ENCODE measurements around the gene PGS1. TPM values are rescaled to one million over a fixed set of nuclear protein-coding genes. Genes with fewer than 3 reads are reported as not detected.

PGS1 gene
- total RNA-seq, 4 donors from 2014 or later = 12.9 to 75.4 (median 63.1) TPM

DNA sequence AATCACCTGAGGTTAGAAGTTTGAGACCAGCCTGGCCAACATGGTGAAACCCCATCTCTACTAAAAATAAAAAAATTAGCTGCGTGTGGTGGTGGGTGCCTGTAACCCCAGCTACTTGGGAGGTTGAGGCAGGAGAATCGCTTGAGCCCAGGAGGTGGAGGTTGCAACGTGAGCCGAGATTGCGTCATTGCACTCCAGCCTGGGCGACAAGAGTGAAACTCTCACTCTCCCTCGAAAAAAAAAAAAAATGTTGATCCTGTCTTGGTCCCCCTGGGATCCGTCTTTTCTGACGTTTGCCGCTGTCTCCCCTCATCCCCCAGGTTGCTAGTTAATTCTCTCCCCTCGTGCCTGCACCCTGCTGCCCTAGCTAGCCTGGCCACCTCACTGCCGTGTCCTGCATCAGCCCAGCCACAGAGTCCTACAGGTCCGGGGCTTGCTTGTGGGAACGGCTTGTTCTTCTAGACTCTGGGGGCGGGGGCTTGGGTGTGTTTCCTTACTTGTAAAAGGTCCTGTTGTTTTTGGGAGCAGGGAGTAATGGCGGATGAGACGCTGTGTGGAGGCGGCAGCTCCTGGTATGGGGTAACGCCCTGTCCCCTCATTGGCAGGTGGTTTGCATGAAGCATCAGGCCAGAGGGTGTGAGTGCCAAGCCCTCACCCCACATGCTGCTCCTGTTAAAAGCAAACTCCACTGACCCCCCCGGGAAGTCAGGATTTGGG is 44.6 kb downstream of the PGS1 start:
- no peak overlapping the region for H3K27ac ChIP-seq
- H3K4me1 ChIP-seq = no peaks in the 10 kb centered on the region
- H3K4me3 ChIP-seq = no peak overlapping the region
- no peak for DNase-seq
- no peak for TF ChIP-seq POLR2A (IDR thresholded peaks at IDR 0.05)
- no peak for TF ChIP-seq CTCF (IDR thresholded peaks at IDR 0.05)
- no peaks in the 10 kb centered on the region for H3K27me3 ChIP-seq
- H3K9me3 ChIP-seq = no peaks in the 10 kb centered on the region
- H3K36me3 ChIP-seq = no peaks in the 10 kb centered on the region
- intact Hi-C loops (cut with DNase I; ENCODE audit: low total_unique reads) = loop anchor here (5.0 to 10.0 kb wide), 3 partner anchors 61 to 168 kb away; partner anchors contain the start of gene SOCS3

- H3K36me3 ChIP-seq = no peaks in the 10 kb centered on the region
Observed at GRCh38 chr17:78423961-78424675, 45.7 kb downstream of the PGS1 start.

GRCh38 chr17:78425429-78425828 is 47.0 kb downstream of the PGS1 start:
- no peak for DNase-seq
- Histone ChIP-seq H3K4me1 (no peaks in the 10 kb centered on the region), H3K27me3 (no peaks in the 10 kb centered on the region), H3K4me3 (no peak overlapping the region), H3K36me3 (no peaks in the 10 kb centered on the region), H3K9me3 (no peaks in the 10 kb centered on the region), H3K27ac (no peak overlapping the region)
- no peak for TF ChIP-seq CTCF (IDR thresholded peaks at IDR 0.05)
- no peak for TF ChIP-seq POLR2A (IDR thresholded peaks at IDR 0.05)
- intact Hi-C loops (cut with DNase I; ENCODE audit: low total_unique reads) = loop anchor here (10.0 kb wide), 1 partner anchor 171 kb away; no protein-coding TSS in a partner anchor

More at GRCh38 chr17:78423961-78424675, 45.7 kb downstream of the PGS1 start:
- Histone ChIP-seq H3K4me3 (no peak overlapping the region), H3K9me3 (no peaks in the 10 kb centered on the region), H3K27ac (no peak overlapping the region), H3K4me1 (no peaks in the 10 kb centered on the region), H3K27me3 (no peaks in the 10 kb centered on the region)
- intact Hi-C loops (cut with DNase I; ENCODE audit: low total_unique reads) = loop anchor here (5.0 to 10.0 kb wide), 3 partner anchors 62 to 169 kb away; partner anchors contain the start of gene SOCS3
- TF ChIP-seq POLR2A (IDR thresholded peaks at IDR 0.05) = no peak
- no peak for DNase-seq

DNA sequence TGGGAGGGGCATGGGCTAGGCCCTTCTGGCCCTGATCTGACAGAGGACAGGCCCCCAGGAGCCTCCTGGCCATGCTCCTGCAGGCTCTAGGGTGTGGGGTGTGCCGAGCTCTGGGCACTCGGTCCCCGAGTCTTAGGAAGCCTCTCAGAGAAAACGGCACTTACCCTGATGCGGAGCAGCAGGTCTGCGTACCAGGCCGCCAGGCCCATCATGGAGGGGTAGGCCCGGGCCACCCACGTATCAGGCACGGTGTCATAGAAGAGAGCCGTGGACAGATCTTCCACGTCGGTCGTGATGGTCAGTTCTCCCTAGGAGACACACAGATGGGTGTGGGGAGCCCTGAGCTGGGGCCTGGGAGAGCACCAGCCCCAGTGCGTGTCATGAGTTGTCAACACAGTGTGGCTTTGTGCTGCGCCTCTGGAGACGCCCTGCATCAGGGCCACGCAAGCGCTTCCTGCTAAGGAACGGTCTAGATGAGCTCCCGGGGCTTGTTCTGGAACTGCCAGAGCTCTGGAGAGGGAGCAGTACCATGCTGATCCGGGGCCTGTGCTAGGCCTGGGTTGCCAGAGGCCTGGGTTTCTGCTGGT is 47.9 kb downstream of the PGS1 start:
- TF ChIP-seq CTCF (IDR thresholded peaks at IDR 0.05) = no peak
- no peak for TF ChIP-seq POLR2A (IDR thresholded peaks at IDR 0.05)
- Histone ChIP-seq H3K4me1 (no peaks in the 10 kb centered on the region), H3K4me3 (no peak overlapping the region), H3K9me3 (no peaks in the 10 kb centered on the region), H3K27ac (no peak overlapping the region), H3K36me3 (no peaks in the 10 kb centered on the region), H3K27me3 (no peaks in the 10 kb centered on the region)
- intact Hi-C loops (cut with DNase I; ENCODE audit: low total_unique reads) = loop anchor here (10.0 kb wide), 1 partner anchor 172 kb away; no protein-coding TSS in a partner anchor
- no peak for DNase-seq

DNA sequence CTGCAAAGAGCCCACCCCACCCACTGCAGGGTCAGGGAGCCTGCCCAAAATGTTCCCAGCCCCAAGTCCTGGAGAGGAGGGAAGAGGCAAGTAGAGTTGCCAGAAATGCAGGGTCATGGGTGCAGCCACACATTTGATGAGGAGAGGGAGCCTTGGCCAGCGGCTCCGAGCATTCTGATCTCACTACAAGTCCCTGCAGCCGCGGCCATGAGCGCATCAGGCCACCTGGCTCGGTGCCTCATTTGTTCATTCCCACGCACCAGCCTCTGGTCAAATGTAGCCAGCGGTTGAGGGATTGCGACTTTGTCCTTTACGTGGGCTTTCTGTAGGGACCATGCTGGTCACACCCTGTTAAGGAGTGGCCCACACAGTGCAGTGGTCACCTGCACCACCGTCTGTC is 48.7 kb downstream of the PGS1 start:
- no peaks in the 10 kb centered on the region for H3K4me1 ChIP-seq
- intact Hi-C loops (cut with DNase I; ENCODE audit: low total_unique reads) = loop anchor here (10.0 kb wide), 1 partner anchor 172 kb away; no protein-coding TSS in a partner anchor
- no peaks in the 10 kb centered on the region for H3K9me3 ChIP-seq
- DNase-seq = no peak
- no peak overlapping the region for H3K27ac ChIP-seq
- TF ChIP-seq CTCF (IDR thresholded peaks at IDR 0.05) (no peak), POLR2A (IDR thresholded peaks at IDR 0.05) (no peak)
- no peaks in the 10 kb centered on the region for H3K36me3 ChIP-seq
- H3K27me3 ChIP-seq = no peaks in the 10 kb centered on the region
- no peak overlapping the region for H3K4me3 ChIP-seq

All from uterus (tissue), 4 donors.